ENCODE data around the gene BCORL1. TPM values are rescaled to one million over a fixed set of nuclear protein-coding genes. Genes with fewer than 3 reads are reported as not detected.

The BCORL1 gene
- polyA plus RNA-seq, 1 donor from 2014 or later = 1.0 TPM

- Histone ChIP-seq H3K9me3 (ENCODE audit: low read length) (no peaks in the 10 kb centered on the region), H3K36me3 (ENCODE audit: insufficient read depth, low read length) (no peaks in the 10 kb centered on the region), H3K27me3 (ENCODE audit: insufficient read depth, low read depth, low read length) (no peaks in the 10 kb centered on the region), H3F3A (ENCODE audit: insufficient read depth, low read length, poor library complexity, severe bottlenecking) (no peaks in the 10 kb centered on the region), H2AFZ (ENCODE audit: low read depth, low read length) (no peak overlapping the region), H3K4me2 (ENCODE audit: low read length) (no peak overlapping the region), H4K20me1 (ENCODE audit: insufficient read depth) (no peaks in the 10 kb centered on the region), H3K27ac (ENCODE audit: low read length) (no peak overlapping the region), H3K79me2 (replicated peaks; ENCODE audit: insufficient read depth, low read length) (no peaks in the 10 kb centered on the region), H3K9me2 (ENCODE audit: insufficient read depth, low read length) (no peaks in the 10 kb centered on the region), H3K9ac (ENCODE audit: low read length) (no peak overlapping the region), H3K4me3 (ENCODE audit: low read length) (no peak overlapping the region)
- TF ChIP-seq REST (IDR thresholded peaks at IDR 0.05; ENCODE audit: borderline replicate concordance) (no peak), MXI1 (conservative IDR thresholded peaks at IDR 0.05; ENCODE audit: poor library complexity, severe bottlenecking) (no peak), EZH2 (IDR thresholded peaks at IDR 0.05; ENCODE audit: borderline replicate concordance, insufficient read depth, low read length, poor library complexity, severe bottlenecking) (no peak), CTCF (IDR thresholded peaks at IDR 0.05; ENCODE audit: poor library complexity, severe bottlenecking) (no peak), RAD21 (conservative IDR thresholded peaks at IDR 0.05) (no peak), EP300 (conservative IDR thresholded peaks at IDR 0.05; ENCODE audit: poor library complexity, severe bottlenecking) (no peak), SMC3 (conservative IDR thresholded peaks at IDR 0.05; ENCODE audit: poor library complexity) (no peak), TAF1 (IDR thresholded peaks at IDR 0.05; ENCODE audit: low read depth) (no peak), POLR2AphosphoS5 (IDR thresholded peaks at IDR 0.05) (no peak)
Observed at GRCh38 chrX:129968968-129969367, 13.5 kb upstream of the BCORL1 start.

GRCh38 chrX:129976441-129976840 is 6.0 kb upstream of the BCORL1 start:
- Histone ChIP-seq H4K20me1 (ENCODE audit: insufficient read depth) (no peaks in the 10 kb centered on the region), H3K9ac (ENCODE audit: low read length) (no peak overlapping the region), H3K27ac (ENCODE audit: low read length) (no peak overlapping the region), H2AFZ (ENCODE audit: low read depth, low read length) (no peak overlapping the region), H3K79me2 (replicated peaks; ENCODE audit: insufficient read depth, low read length) (no peaks in the 10 kb centered on the region), H3K9me3 (ENCODE audit: low read length) (no peaks in the 10 kb centered on the region), H3K27me3 (ENCODE audit: insufficient read depth, low read depth, low read length) (peaks cover 5% of the 10 kb centered on the region), H3K4me2 (ENCODE audit: low read length) (no peak overlapping the region), H3K4me3 (ENCODE audit: low read length) (no peak overlapping the region), H3K36me3 (ENCODE audit: insufficient read depth, low read length) (no peaks in the 10 kb centered on the region), H3F3A (ENCODE audit: insufficient read depth, low read length, poor library complexity, severe bottlenecking) (no peaks in the 10 kb centered on the region), H3K9me2 (ENCODE audit: insufficient read depth, low read length) (no peaks in the 10 kb centered on the region)
- TF ChIP-seq POLR2AphosphoS5 (IDR thresholded peaks at IDR 0.05) (no peak), EZH2 (IDR thresholded peaks at IDR 0.05; ENCODE audit: borderline replicate concordance, insufficient read depth, low read length, poor library complexity, severe bottlenecking) (no peak), RAD21 (conservative IDR thresholded peaks at IDR 0.05) (no peak), REST (IDR thresholded peaks at IDR 0.05; ENCODE audit: borderline replicate concordance) (no peak), CTCF (IDR thresholded peaks at IDR 0.05; ENCODE audit: poor library complexity, severe bottlenecking) (no peak), EP300 (conservative IDR thresholded peaks at IDR 0.05; ENCODE audit: poor library complexity, severe bottlenecking) (no peak), SMC3 (conservative IDR thresholded peaks at IDR 0.05; ENCODE audit: poor library complexity) (no peak), TAF1 (IDR thresholded peaks at IDR 0.05; ENCODE audit: low read depth) (no peak), MXI1 (conservative IDR thresholded peaks at IDR 0.05; ENCODE audit: poor library complexity, severe bottlenecking) (no peak)

All from neural cell (in vitro differentiated cells).